C4-2B (cell line): Measurements from ENCODE around the gene PIGU.
A peak's percentile ranks its signal among the peaks of the same experiment; 100 is the strongest.
"Not testable (repeated sequence)": the region's sequence is repeated elsewhere in the genome, so short reads cannot be mapped to it uniquely, and the experiment has no call there.

Experiments used
- H3K27ac ChIP-seq: fragments of 450-650 bp; 2 replicates; pipeline ENCODE4 v1.5.1; 2017
- CTCF ChIP-seq: fragments of 450-650 bp; conservative IDR thresholded peaks from 2 replicates; pipeline ENCODE4 v1.5.1; 2017; ENCODE audit warnings: mild to moderate bottlenecking
- ZFX ChIP-seq: fragments of 450-650 bp; IDR thresholded peaks from 2 replicates; pipeline ENCODE4 v1.6.1; 2017

The PIGU gene

GRCh38 chr20:34715384-34715783 lies 38.5 kb upstream of the PIGU start:
- no peak overlapping the region for H3K27ac ChIP-seq
- TF ChIP-seq CTCF (no peak), ZFX (no peak)

GRCh38 chr20:34713944-34714515 lies 37.1 kb upstream of the PIGU start:
- not testable (repeated sequence) for H3K27ac ChIP-seq

GRCh38 chr20:34713194-34713943 lies 36.5 kb upstream of the PIGU start:
- no peak overlapping the region for H3K27ac ChIP-seq
- TF ChIP-seq ZFX: no peak
- no peak for TF ChIP-seq CTCF

- H3K27ac ChIP-seq: no peak overlapping the region
- TF ChIP-seq ZFX: no peak
- no peak for TF ChIP-seq CTCF
These were observed 35.8 kb upstream of the PIGU start for GRCh38 chr20:34712525-34713192.

GRCh38 chr20:34711813-34712430 lies 35.0 kb upstream of the PIGU start:
- no peak overlapping the region for H3K27ac ChIP-seq
- TF ChIP-seq CTCF: no peak
- TF ChIP-seq ZFX: no peak

- peak overlapping the region; percentile 62 for H3K27ac ChIP-seq
- no peak for TF ChIP-seq CTCF
- no peak for TF ChIP-seq ZFX
These were observed 34.1 kb upstream of the PIGU start for GRCh38 chr20:34710861-34711574.

- peak overlapping the region; percentile 62 for H3K27ac ChIP-seq
- TF ChIP-seq CTCF (no peak), ZFX (no peak)
These were observed 33.6 kb upstream of the PIGU start for GRCh38 chr20:34710568-34710839.
